Small intestine (tissue), 7 donors: ENCODE results near the gene MON2. TPM values are rescaled to one million over a fixed set of nuclear protein-coding genes. Genes with fewer than 3 reads are reported as not detected.

Source experiments
- DNase-seq, 2 donors: peaks; one replicate each; pipeline versions ENCODE4 v3.0.0 to v3.0.0-alpha.2; 2013
- FAIRE-seq: peaks from 2 replicates; lab custom pipeline; 2012; peaks lifted over from hg19 to GRCh38; lab: Jason Lieb, UNC
- H3K27ac ChIP-seq, 3 donors: one replicate each; pipeline ENCODE4 v1.5.1; 2013; ENCODE audit warnings: low read length in 2 of 3, mild to moderate bottlenecking in 2 of 3, control low read depth in 1 of 3, inconsistent platforms in 1 of 3, low read depth in 1 of 3, moderate library complexity in 1 of 3
- H3K27me3 ChIP-seq, 3 donors: one replicate each; pipeline ENCODE4 v1.6.1; 2013; ENCODE audit warnings: low read length in 3 of 3, inconsistent platforms in 1 of 3; ENCODE audit not compliant: control insufficient read depth in 3 of 3, insufficient read depth in 3 of 3
- H3K36me3 ChIP-seq, 3 donors: one replicate each; pipeline ENCODE4 v1.6.1; 2013; ENCODE audit warnings: low read length in 3 of 3, inconsistent platforms in 1 of 3, low read depth in 1 of 3, mild to moderate bottlenecking in 1 of 3, moderate library complexity in 1 of 3; ENCODE audit not compliant: control insufficient read depth in 3 of 3, insufficient read depth in 2 of 3
- H3K4me1 ChIP-seq, 3 donors: one replicate each; pipeline ENCODE4 v1.6.1; 2013; ENCODE audit warnings: low read length in 2 of 3, inconsistent platforms in 1 of 3, low read depth in 1 of 3, mild to moderate bottlenecking in 1 of 3, moderate library complexity in 1 of 3; ENCODE audit not compliant: control insufficient read depth in 3 of 3, insufficient read depth in 2 of 3
- H3K4me3 ChIP-seq, 3 donors: one replicate each; pipeline ENCODE4 v1.5.1; 2013; ENCODE audit warnings: low read length in 3 of 3, control low read depth in 1 of 3, inconsistent platforms in 1 of 3, low read depth in 1 of 3, mild to moderate bottlenecking in 1 of 3, moderate library complexity in 1 of 3
- H3K9me3 ChIP-seq, 2 donors: one replicate each; pipeline ENCODE4 v1.6.1; 2013; ENCODE audit warnings: low read depth in 1 of 2, low read length in 1 of 2; ENCODE audit not compliant: control insufficient read depth in 2 of 2, insufficient read depth in 1 of 2
- WGBS, 3 donors: extraction: QIAGEN DNeasy Blood & Tissue Kit; methylation state at CpG; one replicate each; pipeline ENCODE4 v1.1.7; 2013; 5-methylcytosine and 5-hydroxymethylcytosine counted together
- polyA plus RNA-seq, 4 donors: library from polyadenylated mRNA; stranded (reverse) in 3 of 4; unstranded in 1 of 4; fragments of 200-250 nt in 3 of 4; fragments of 120-200 nt in 1 of 4; gene quantifications; one replicate each; pipeline versions ENCODE4 v1.2.1 to v1.2.3, GENCODE V29; 2013
- donor health status: healthy with polysubstance abuse.
- donor health status: control.
- donor health status: control.
- donor health status: Bipolar disorder and iron deficiency.
- donor health status: healthy.

The MON2 gene
- polyA plus RNA-seq, 4 donors = 7.1 to 43.5 (median 9.3) TPM

GRCh38 chr12:62629971-62630739 lies 163.5 kb downstream of the MON2 start:
- Histone ChIP-seq H3K27me3 (peaks cover 0 to 22% (median 0%) of the 10 kb centered on the region in 3 donors), H3K4me1 (peaks cover 0 to 11% (median 2%) of the 10 kb centered on the region in 3 donors), H3K36me3 (no peaks in the 10 kb centered on the region), H3K9me3 (no peaks in the 10 kb centered on the region), H3K4me3 (no peak overlapping the region), H3K27ac (no peak overlapping the region)
- DNase-seq (no peak), FAIRE-seq (no peak)
- WGBS, 3 donors = 91 to 94% (median 93%) methylated on average over 5 of the region's 5 CpGs

- DNase-seq = peak; percentile 65 to 79
- Histone ChIP-seq H3K9me3 (no peaks in the 10 kb centered on the region), H3K27ac (peak overlapping the region in 1 of 3 donors; percentile 2), H3K36me3 (no peaks in the 10 kb centered on the region), H3K4me3 (peak overlapping the region; percentile 41 to 52 (median 51)), H3K27me3 (peaks cover 0 to 22% (median 0%) of the 10 kb centered on the region in 3 donors), H3K4me1 (peaks cover 0 to 8% (median 2%) of the 10 kb centered on the region in 3 donors)
- 3 to 6% (median 3%) methylated on average over 58 of the region's 58 CpGs for WGBS, 3 donors
- FAIRE-seq = no peak
Measured at GRCh38 chr12:62631471-62632410, 165.1 kb downstream of the MON2 start.

GRCh38 chr12:62632411-62632918 lies 165.8 kb downstream of the MON2 start:
- H3K27me3 ChIP-seq = peaks cover 0 to 22% (median 0%) of the 10 kb centered on the region in 3 donors
- no peaks in the 10 kb centered on the region for H3K9me3 ChIP-seq
- FAIRE-seq = no peak
- peak overlapping the region; percentile 27 to 52 (median 51) for H3K4me3 ChIP-seq
- 4 to 5% (median 4%) methylated on average over 22 of the region's 22 CpGs for WGBS, 3 donors
- no peaks in the 10 kb centered on the region for H3K36me3 ChIP-seq
- DNase-seq = peak; percentile 25 to 61
- no peak overlapping the region for H3K27ac ChIP-seq
- H3K4me1 ChIP-seq = peaks cover 0 to 8% (median 2%) of the 10 kb centered on the region in 3 donors

GRCh38 chr12:62635649-62636048 lies 169.0 kb downstream of the MON2 start:
- H3K9me3 ChIP-seq = no peaks in the 10 kb centered on the region
- no peaks in the 10 kb centered on the region for H3K36me3 ChIP-seq
- peaks cover 0 to 8% (median 2%) of the 10 kb centered on the region in 3 donors for H3K4me1 ChIP-seq
- no peak overlapping the region for H3K4me3 ChIP-seq
- H3K27me3 ChIP-seq = peaks cover 0 to 16% (median 0%) of the 10 kb centered on the region in 3 donors
- FAIRE-seq = no peak
- H3K27ac ChIP-seq = no peak overlapping the region
- no peak for DNase-seq
- 64 to 93% (median 79%) methylated on average over 1 of the region's 1 CpG for WGBS, 3 donors

- no peak overlapping the region for H3K27ac ChIP-seq
- H3K4me3 ChIP-seq = no peak overlapping the region
- H3K27me3 ChIP-seq = peaks cover 0 to 9% (median 0%) of the 10 kb centered on the region in 3 donors
- FAIRE-seq (no peak), DNase-seq (no peak)
- H3K4me1 ChIP-seq = peaks cover 0 to under 1% (median 0%) of the 10 kb centered on the region in 3 donors
- H3K9me3 ChIP-seq = no peaks in the 10 kb centered on the region
- H3K36me3 ChIP-seq = no peaks in the 10 kb centered on the region
- WGBS, 3 donors = 68 to 76% (median 71%) methylated on average over 5 of the region's 5 CpGs
Measured at GRCh38 chr12:62637679-62638078, 171.1 kb downstream of the MON2 start.

- no peak for FAIRE-seq
- DNase-seq = no peak
- H3K9me3 ChIP-seq = no peaks in the 10 kb centered on the region
- H3K27ac ChIP-seq = no peak overlapping the region
- H3K36me3 ChIP-seq = peaks cover 0 to 7% (median 0%) of the 10 kb centered on the region in 3 donors
- H3K27me3 ChIP-seq = no peaks in the 10 kb centered on the region
- WGBS, 3 donors = 63 to 81% (median 79%) methylated on average over 4 of the region's 4 CpGs
- H3K4me1 ChIP-seq = no peaks in the 10 kb centered on the region
- no peak overlapping the region for H3K4me3 ChIP-seq
Measured at GRCh38 chr12:62640910-62641448, 174.4 kb downstream of the MON2 start.

GRCh38 chr12:62642486-62642885 lies 175.9 kb downstream of the MON2 start:
- FAIRE-seq = no peak
- Histone ChIP-seq H3K27ac (no peak overlapping the region), H3K4me3 (no peak overlapping the region), H3K27me3 (no peaks in the 10 kb centered on the region), H3K4me1 (no peaks in the 10 kb centered on the region), H3K9me3 (no peaks in the 10 kb centered on the region), H3K36me3 (peaks cover 0 to 16% (median 0%) of the 10 kb centered on the region in 3 donors)
- WGBS, 3 donors = 57 to 71% (median 57%) methylated on average over 2 of the region's 2 CpGs
- no peak for DNase-seq

- Histone ChIP-seq H3K4me3 (no peak overlapping the region), H3K27ac (no peak overlapping the region), H3K4me1 (no peaks in the 10 kb centered on the region), H3K36me3 (peaks cover 0 to 24% (median 0%) of the 10 kb centered on the region in 3 donors), H3K27me3 (no peaks in the 10 kb centered on the region), H3K9me3 (no peaks in the 10 kb centered on the region)
- no peak for FAIRE-seq
- DNase-seq = no peak
- 91 to 95% (median 95%) methylated on average over 2 of the region's 2 CpGs for WGBS, 3 donors
Measured at GRCh38 chr12:62643486-62643885, 176.9 kb downstream of the MON2 start.
